ENCODE results near the gene TRAPPC11. TPM values are rescaled to one million over a fixed set of nuclear protein-coding genes. Genes with fewer than 3 reads are reported as not detected.

TRAPPC11 gene
- total RNA-seq, 1 donor from 2014 or later = 56.2 TPM

DNA sequence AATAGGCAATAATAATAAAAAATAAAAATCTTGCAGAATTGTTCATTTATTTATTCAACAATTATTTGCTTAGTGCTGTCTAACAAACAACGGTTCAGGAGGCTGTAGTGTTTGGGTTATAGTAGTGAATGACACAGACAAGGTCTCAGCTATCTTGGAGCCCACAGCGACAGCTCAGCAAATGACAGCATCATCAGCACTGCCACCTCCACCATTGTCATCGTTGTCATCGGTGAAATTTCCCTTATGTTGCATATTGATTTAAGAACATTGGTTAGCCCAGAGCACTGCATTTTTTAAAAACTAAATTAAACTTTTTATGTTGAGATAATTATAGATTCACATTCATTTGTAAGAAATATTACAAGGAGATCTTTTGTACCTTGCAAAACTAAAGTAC is 79.9 kb downstream of the TRAPPC11 start:
- DNase-seq = no peak
- H3K27ac Mint-ChIP-seq (ENCODE audit: unreplicated experiment) = no peak overlapping the region
- H3K4me3 Mint-ChIP-seq (ENCODE audit: unreplicated experiment) = no peak overlapping the region
- peaks cover 8% of the 10 kb centered on the region for H3K9me3 Mint-ChIP-seq (ENCODE audit: unreplicated experiment)
- H3K4me1 Mint-ChIP-seq (ENCODE audit: low read depth, unreplicated experiment) = no peaks in the 10 kb centered on the region
- H3K27me3 Mint-ChIP-seq (ENCODE audit: unreplicated experiment) = peaks cover under 1% of the 10 kb centered on the region
- no peak for TF ChIP-seq CTCF (IDR thresholded peaks at IDR 0.05; ENCODE audit: partially characterized antibody, unreplicated experiment)
- no peaks in the 10 kb centered on the region for H3K36me3 Mint-ChIP-seq (ENCODE audit: unreplicated experiment)

GRCh38 chr4:183746305-183747229 is 87.5 kb downstream of the TRAPPC11 start:
- H3K4me3 Mint-ChIP-seq (ENCODE audit: unreplicated experiment) = no peak overlapping the region
- no peak for DNase-seq
- H3K36me3 Mint-ChIP-seq (ENCODE audit: unreplicated experiment) = peaks cover 17% of the 10 kb centered on the region
- no peak overlapping the region for H3K27ac Mint-ChIP-seq (ENCODE audit: unreplicated experiment)
- no peaks in the 10 kb centered on the region for H3K4me1 Mint-ChIP-seq (ENCODE audit: low read depth, unreplicated experiment)
- H3K9me3 Mint-ChIP-seq (ENCODE audit: unreplicated experiment) = peaks cover 3% of the 10 kb centered on the region
- no peak for TF ChIP-seq CTCF (IDR thresholded peaks at IDR 0.05; ENCODE audit: partially characterized antibody, unreplicated experiment)
- H3K27me3 Mint-ChIP-seq (ENCODE audit: unreplicated experiment) = no peaks in the 10 kb centered on the region

- H3K36me3 Mint-ChIP-seq (ENCODE audit: unreplicated experiment) = peaks cover 19% of the 10 kb centered on the region
- no peak overlapping the region for H3K27ac Mint-ChIP-seq (ENCODE audit: unreplicated experiment)
- H3K9me3 Mint-ChIP-seq (ENCODE audit: unreplicated experiment) = peaks cover 3% of the 10 kb centered on the region
- no peaks in the 10 kb centered on the region for H3K27me3 Mint-ChIP-seq (ENCODE audit: unreplicated experiment)
- no peak for DNase-seq
- H3K4me1 Mint-ChIP-seq (ENCODE audit: low read depth, unreplicated experiment) = no peaks in the 10 kb centered on the region
- H3K4me3 Mint-ChIP-seq (ENCODE audit: unreplicated experiment) = no peak overlapping the region
- no peak for TF ChIP-seq CTCF (IDR thresholded peaks at IDR 0.05; ENCODE audit: partially characterized antibody, unreplicated experiment)
Observed at GRCh38 chr4:183747380-183747779, 88.3 kb downstream of the TRAPPC11 start.

DNA sequence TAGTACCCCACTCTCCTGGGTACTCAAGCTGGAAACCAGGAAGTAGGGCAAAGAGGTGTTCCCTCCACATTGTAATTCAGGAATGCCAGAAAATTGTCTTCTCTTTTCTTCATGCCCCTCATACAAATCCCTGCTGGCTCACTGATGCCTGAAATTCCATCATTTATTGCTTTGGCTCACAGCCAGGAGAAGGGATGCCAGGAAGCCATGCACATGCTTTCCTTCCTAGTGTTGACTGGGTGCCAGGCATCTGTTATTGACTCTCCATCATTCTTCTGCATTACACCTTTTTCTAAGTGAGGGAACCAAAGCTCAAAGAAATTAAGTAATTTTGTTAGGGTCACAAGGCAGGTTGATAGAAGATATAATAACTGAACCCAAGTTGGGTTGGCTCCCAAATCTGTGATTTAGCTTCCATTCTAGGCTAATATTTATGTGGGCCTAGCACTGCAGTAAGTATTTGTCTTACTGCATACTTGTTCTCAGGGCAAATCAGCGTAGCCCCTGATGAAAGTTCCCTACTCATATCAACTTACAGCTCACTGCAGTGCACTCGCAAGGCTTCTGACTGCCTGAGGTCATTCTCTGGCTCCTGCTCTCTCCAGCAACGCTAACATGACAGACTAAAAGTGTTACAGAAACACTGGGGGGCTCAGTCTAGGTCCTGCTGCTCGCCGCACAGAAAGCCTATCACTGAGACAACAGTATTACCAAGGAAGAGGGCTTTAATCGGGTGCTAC is 89.0 kb downstream of the TRAPPC11 start:
- Mint-ChIP-seq H3K4me3 (ENCODE audit: unreplicated experiment) (no peak overlapping the region), H3K27me3 (ENCODE audit: unreplicated experiment) (no peaks in the 10 kb centered on the region), H3K27ac (ENCODE audit: unreplicated experiment) (no peak overlapping the region), H3K36me3 (ENCODE audit: unreplicated experiment) (peaks cover 19% of the 10 kb centered on the region), H3K4me1 (ENCODE audit: low read depth, unreplicated experiment) (no peaks in the 10 kb centered on the region), H3K9me3 (ENCODE audit: unreplicated experiment) (peaks cover 3% of the 10 kb centered on the region)
- no peak for DNase-seq
- TF ChIP-seq CTCF (IDR thresholded peaks at IDR 0.05; ENCODE audit: partially characterized antibody, unreplicated experiment) = no peak

All from glutamatergic neuron (in vitro differentiated cells).